ENCODE results near the gene MAP3K8.

GRCh38 chr10:30462513-30462912, 28.5 kb downstream of the MAP3K8 start:
- TF ChIP-seq KDM5A (IDR thresholded peaks at IDR 0.05; ENCODE audit: low read length), result no peak
- TF ChIP-seq JUN (IDR thresholded peaks at IDR 0.05; ENCODE audit: low read depth, low read length), result no peak
- TF ChIP-seq RAD21 (IDR thresholded peaks at IDR 0.05 in 1 of 2, conservative IDR thresholded peaks at IDR 0.05 in 1 of 2; ENCODE audit: low read depth in 2 of 2, low read length in 2 of 2), result no peak
- no peak for TF ChIP-seq USF2 (IDR thresholded peaks at IDR 0.05; ENCODE audit: low read length)
- no peak for TF ChIP-seq EP300 (IDR thresholded peaks at IDR 0.05; ENCODE audit: borderline replicate concordance in 1 of 2, low read depth in 2 of 2, low read length in 2 of 2)
- no peak for TF ChIP-seq EZH2 (IDR thresholded peaks at IDR 0.05; ENCODE audit: low read depth, low read length, severe bottlenecking)
- TF ChIP-seq CTCF (IDR thresholded peaks at IDR 0.05; ENCODE audit: control extremely low read depth in 1 of 3, insufficient read depth in 1 of 3, low read depth in 1 of 3, low read length in 3 of 3), result no peak
- no peak for TF ChIP-seq TAF1 (IDR thresholded peaks at IDR 0.05; ENCODE audit: low read depth, low read length)
- TF ChIP-seq GTF2F1 (IDR thresholded peaks at IDR 0.05; ENCODE audit: borderline replicate concordance, low read depth, low read length), result no peak
- TF ChIP-seq YY1 (IDR thresholded peaks at IDR 0.05; ENCODE audit: low read depth, low read length), result no peak
- TF ChIP-seq CBX5 (IDR thresholded peaks at IDR 0.05; ENCODE audit: low read depth, low read length), result no peak
- no peak for TF ChIP-seq RXRA (IDR thresholded peaks at IDR 0.05; ENCODE audit: insufficient read depth, low read depth, low read length)
- TF ChIP-seq HDAC2 (IDR thresholded peaks at IDR 0.05; ENCODE audit: borderline replicate concordance in 1 of 2, low read depth in 2 of 2, low read length in 2 of 2), result no peak
- no peak for TF ChIP-seq POLR2AphosphoS5 (IDR thresholded peaks at IDR 0.05; ENCODE audit: low read depth, low read length)

Measured in H1 (cell line).